Endodermal cell (in vitro differentiated cells): Measurements from ENCODE around the gene VAV2. TPM values are rescaled to one million over a fixed set of nuclear protein-coding genes. Genes with fewer than 3 reads are reported as not detected.

Experiments used
- DNase-seq: peaks from one replicate; pipeline ENCODE4 v3.0.0-alpha.2; 2017
- H3K27ac ChIP-seq: 2 replicates; pipeline ENCODE4 v1.5.1; 2013; ENCODE audit warnings: mild to moderate bottlenecking, low read depth, low read length, moderate library complexity
- H3K27me3 ChIP-seq: 2 replicates; pipeline ENCODE4 v1.6.1; 2013; ENCODE audit warnings: mild to moderate bottlenecking, low read length, moderate library complexity; ENCODE audit not compliant: insufficient read depth, control insufficient read depth, poor library complexity, severe bottlenecking
- H3K36me3 ChIP-seq: 2 replicates; pipeline ENCODE4 v1.7.0; 2013; ENCODE audit warnings: mild to moderate bottlenecking, low read length, moderate library complexity; ENCODE audit not compliant: control insufficient read depth, insufficient read depth
- H3K4me1 ChIP-seq: one replicate; pipeline ENCODE4 v1.7.0; 2013; ENCODE audit warnings: low read length; ENCODE audit not compliant: control insufficient read depth, insufficient read depth
- H3K4me3 ChIP-seq: 2 replicates; pipeline ENCODE4 v1.5.1; 2013; ENCODE audit warnings: mild to moderate bottlenecking, low read length, moderate library complexity
- H3K9ac ChIP-seq: 2 replicates; pipeline ENCODE4 v1.6.1; 2013; ENCODE audit warnings: mild to moderate bottlenecking, low read length, moderate library complexity; ENCODE audit not compliant: poor library complexity, severe bottlenecking; ENCODE audit errors: extremely low read depth
- H3K9me3 ChIP-seq: 2 replicates; pipeline ENCODE4 v1.6.1; 2013; ENCODE audit warnings: mild to moderate bottlenecking, low read length, moderate library complexity; ENCODE audit not compliant: control insufficient read depth
- H3K27ac Mint-ChIP-seq: 2 replicates; pipeline ENCODE4 v1.8.0; 2020; ENCODE audit warnings: mixed read lengths
- H3K27me3 Mint-ChIP-seq: 2 replicates; pipeline ENCODE4 v1.8.0; 2021; ENCODE audit warnings: mild to moderate bottlenecking, mixed read lengths; ENCODE audit not compliant: insufficient read depth
- H3K36me3 Mint-ChIP-seq: 2 replicates; pipeline ENCODE4 v1.8.0; 2020; ENCODE audit warnings: low read depth, mixed read lengths
- H3K4me1 Mint-ChIP-seq: 2 replicates; pipeline ENCODE4 v1.8.0; 2020; ENCODE audit warnings: mixed read lengths
- H3K4me3 Mint-ChIP-seq: 2 replicates; pipeline ENCODE4 v1.8.0; 2020; ENCODE audit warnings: mild to moderate bottlenecking, moderate library complexity, mixed read lengths
- H3K9me3 Mint-ChIP-seq: 2 replicates; pipeline ENCODE4 v1.8.0; 2020; ENCODE audit warnings: mild to moderate bottlenecking, mixed read lengths
- WGBS, 2 experiments: methylation state at CpG; one replicate each; pipeline versions ENCODE4 v1.1.5 to v1.1.7; 2013; ENCODE audit warnings: missing lambda C conversion rate in 2 of 2, mixed read lengths in 1 of 2; ENCODE audit not compliant: insufficient coverage in 1 of 2, insufficient read length in 1 of 2; 5-methylcytosine and 5-hydroxymethylcytosine counted together
- long read RNA-seq, 4 experiments: library from polyadenylated mRNA in 2 of 4; library from RNA in 1 of 4; library from capped mRNA in 1 of 4; stranded (forward) in 3 of 4; unstranded in 1 of 4; transcript quantifications; one replicate each; pipeline ENCODE4 v2.0.0, GENCODE V29; 2020 to 2021; ENCODE audit warnings: inconsistent platforms in 1 of 4
- polyA plus RNA-seq, 2 experiments: library from polyadenylated mRNA; stranded (reverse); fragments of 50-300 nt; gene quantifications; one replicate each; pipeline ENCODE4 v1.2.3, GENCODE V29; 2013
- total RNA-seq, 2 donors: library from RNA; stranded (reverse); fragmentation: NEBNext Ultra II Directional in 1 of 2; extraction: Animal tissue kit (Norgen Biotek cat#: 25700) in 1 of 2; gene quantifications; 2 replicates in 1 of 2; 3 replicates in 1 of 2; pipeline ENCODE4 v1.2.1, GENCODE V29; 2021
- TF ChIP-seq, protein P1 (sequence below): fragments of 200-600 bp; sonication (generic); conservative IDR thresholded peaks from 2 replicates; pipeline ENCODE4 v1.5.0; 2021; ENCODE audit warnings: antibody characterized with exemption, mild to moderate bottlenecking

Gene VAV2, protein sequence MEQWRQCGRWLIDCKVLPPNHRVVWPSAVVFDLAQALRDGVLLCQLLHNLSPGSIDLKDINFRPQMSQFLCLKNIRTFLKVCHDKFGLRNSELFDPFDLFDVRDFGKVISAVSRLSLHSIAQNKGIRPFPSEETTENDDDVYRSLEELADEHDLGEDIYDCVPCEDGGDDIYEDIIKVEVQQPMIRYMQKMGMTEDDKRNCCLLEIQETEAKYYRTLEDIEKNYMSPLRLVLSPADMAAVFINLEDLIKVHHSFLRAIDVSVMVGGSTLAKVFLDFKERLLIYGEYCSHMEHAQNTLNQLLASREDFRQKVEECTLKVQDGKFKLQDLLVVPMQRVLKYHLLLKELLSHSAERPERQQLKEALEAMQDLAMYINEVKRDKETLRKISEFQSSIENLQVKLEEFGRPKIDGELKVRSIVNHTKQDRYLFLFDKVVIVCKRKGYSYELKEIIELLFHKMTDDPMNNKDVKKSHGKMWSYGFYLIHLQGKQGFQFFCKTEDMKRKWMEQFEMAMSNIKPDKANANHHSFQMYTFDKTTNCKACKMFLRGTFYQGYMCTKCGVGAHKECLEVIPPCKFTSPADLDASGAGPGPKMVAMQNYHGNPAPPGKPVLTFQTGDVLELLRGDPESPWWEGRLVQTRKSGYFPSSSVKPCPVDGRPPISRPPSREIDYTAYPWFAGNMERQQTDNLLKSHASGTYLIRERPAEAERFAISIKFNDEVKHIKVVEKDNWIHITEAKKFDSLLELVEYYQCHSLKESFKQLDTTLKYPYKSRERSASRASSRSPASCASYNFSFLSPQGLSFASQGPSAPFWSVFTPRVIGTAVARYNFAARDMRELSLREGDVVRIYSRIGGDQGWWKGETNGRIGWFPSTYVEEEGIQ
- 10 to 100 TPM; 29.8 to 35.9 TPM for total RNA-seq
- 35.5 TPM for polyA plus RNA-seq (2013, experiment 1 of 2)
- 31.9 TPM for polyA plus RNA-seq (2013, experiment 2 of 2)
- long read RNA-seq, experiment 1, partial matches to known transcripts, result 2 of 16 reads
- long read RNA-seq, experiment 1, other reads (novel, unspliced or antisense), result 14 of 16 reads
- long read RNA-seq, experiment 2, full-length matches to known transcripts, result 23 of 52 reads
- long read RNA-seq, experiment 2, partial matches to known transcripts, result 11 of 52 reads
- long read RNA-seq, experiment 2, other reads (novel, unspliced or antisense), result 18 of 52 reads
- long read RNA-seq, experiment 3, full-length matches to known transcripts, result 37 of 51 reads
- long read RNA-seq, experiment 3, partial matches to known transcripts, result 10 of 51 reads
- long read RNA-seq, experiment 3, other reads (novel, unspliced or antisense), result 4 of 51 reads
- long read RNA-seq, experiment 4, partial matches to known transcripts, result 0 of 1 reads
- long read RNA-seq, experiment 4, other reads (novel, unspliced or antisense), result 1 of 1 reads

DNA sequence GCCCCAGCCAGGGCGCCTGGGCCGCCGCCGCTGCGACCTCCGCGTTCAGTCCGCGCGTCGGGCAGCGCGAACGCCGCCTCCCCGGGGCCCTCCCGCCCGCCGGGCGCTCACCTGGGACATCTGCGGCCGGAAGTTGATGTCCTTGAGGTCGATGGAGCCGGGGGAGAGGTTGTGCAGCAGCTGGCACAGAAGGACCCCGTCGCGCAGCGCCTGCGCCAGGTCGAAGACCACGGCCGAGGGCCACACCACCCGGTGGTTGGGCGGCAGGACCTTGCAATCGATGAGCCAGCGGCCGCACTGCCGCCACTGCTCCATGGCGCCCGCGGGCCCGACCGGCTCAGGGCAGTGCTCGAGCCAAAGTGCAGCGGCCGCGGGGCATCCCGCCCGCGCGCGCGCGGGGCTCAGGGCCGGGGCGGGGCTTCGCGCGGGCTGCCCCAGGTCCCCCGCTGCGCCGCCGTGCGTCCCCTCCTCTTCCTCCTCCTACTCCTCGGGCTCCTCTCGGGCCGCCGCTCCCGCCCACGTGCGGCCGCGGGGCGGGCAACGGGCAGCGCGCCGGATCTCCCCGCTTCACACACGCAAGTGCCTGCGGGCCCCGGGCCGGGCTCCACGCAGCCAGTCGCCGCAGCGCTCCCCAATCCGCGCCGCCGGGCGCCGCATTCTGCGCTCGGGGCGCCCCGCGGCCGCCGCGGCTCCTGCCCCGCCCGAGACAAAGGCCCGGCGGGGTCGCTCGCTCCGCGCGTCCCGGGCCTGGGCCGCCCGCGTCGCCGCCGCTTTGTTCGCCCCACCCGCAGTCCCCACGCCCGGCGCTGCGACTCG lies at the start of gene VAV2:
Gene VAV2, minus strand, starts transcription at position 361 of the 816 bp plus-strand sequence. Its CDS starts 46 bp downstream, at position 315.
- peaks cover 10% of the 10 kb centered on the region for H3K4me1 Mint-ChIP-seq
- peak within 1 kb of the TSS; percentile 75 for H3K4me3 Mint-ChIP-seq
- peak within 1 kb of the TSS; percentile 90 for H3K4me3 ChIP-seq
- no peaks in the 10 kb centered on the region for H3K27me3 Mint-ChIP-seq
- WGBS, 2 experiments, result 0 to 1% methylated on average over 52 to 124 of the region's 124 CpGs
- H3K27ac Mint-ChIP-seq, result no peak within 1 kb of the TSS
- H3K4me1 ChIP-seq, result peaks cover 10% of the 10 kb centered on the region
- H3K36me3 Mint-ChIP-seq, result no peaks in the 10 kb centered on the region
- peak within 1 kb of the TSS; percentile 86 for H3K27ac ChIP-seq
- H3K9ac ChIP-seq, result peak within 1 kb of the TSS; percentile 81
- H3K9me3 ChIP-seq, result no peaks in the 10 kb centered on the region
- no peaks in the 10 kb centered on the region for H3K9me3 Mint-ChIP-seq
- TF ChIP-seq, protein P1, sequence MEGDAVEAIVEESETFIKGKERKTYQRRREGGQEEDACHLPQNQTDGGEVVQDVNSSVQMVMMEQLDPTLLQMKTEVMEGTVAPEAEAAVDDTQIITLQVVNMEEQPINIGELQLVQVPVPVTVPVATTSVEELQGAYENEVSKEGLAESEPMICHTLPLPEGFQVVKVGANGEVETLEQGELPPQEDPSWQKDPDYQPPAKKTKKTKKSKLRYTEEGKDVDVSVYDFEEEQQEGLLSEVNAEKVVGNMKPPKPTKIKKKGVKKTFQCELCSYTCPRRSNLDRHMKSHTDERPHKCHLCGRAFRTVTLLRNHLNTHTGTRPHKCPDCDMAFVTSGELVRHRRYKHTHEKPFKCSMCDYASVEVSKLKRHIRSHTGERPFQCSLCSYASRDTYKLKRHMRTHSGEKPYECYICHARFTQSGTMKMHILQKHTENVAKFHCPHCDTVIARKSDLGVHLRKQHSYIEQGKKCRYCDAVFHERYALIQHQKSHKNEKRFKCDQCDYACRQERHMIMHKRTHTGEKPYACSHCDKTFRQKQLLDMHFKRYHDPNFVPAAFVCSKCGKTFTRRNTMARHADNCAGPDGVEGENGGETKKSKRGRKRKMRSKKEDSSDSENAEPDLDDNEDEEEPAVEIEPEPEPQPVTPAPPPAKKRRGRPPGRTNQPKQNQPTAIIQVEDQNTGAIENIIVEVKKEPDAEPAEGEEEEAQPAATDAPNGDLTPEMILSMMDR, result no peak
- H3K27me3 ChIP-seq, result no peaks in the 10 kb centered on the region
- peak; percentile 83 for DNase-seq
- no peaks in the 10 kb centered on the region for H3K36me3 ChIP-seq

DNA sequence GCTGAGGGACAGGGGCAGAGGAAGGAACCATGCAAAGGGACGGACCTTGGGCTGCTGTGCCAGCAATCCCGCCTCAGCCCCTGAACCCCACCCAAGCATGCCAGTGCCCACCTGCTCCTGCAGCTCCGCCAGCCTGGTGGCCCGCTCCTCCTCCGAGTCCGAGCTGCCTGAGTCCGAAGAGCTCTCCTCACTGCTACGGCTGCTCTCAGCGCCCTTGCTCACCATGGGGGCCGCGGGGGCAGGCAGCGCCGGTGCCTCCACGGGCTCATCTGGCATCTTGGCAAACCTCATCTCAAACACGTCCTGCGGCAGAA lies 49.5 kb upstream of the VAV2 start:
- H3K27ac ChIP-seq, result no peak overlapping the region
- H3K9ac ChIP-seq, result no peak overlapping the region
- no peaks in the 10 kb centered on the region for H3K9me3 ChIP-seq
- Mint-ChIP-seq H3K27ac (no peak overlapping the region), H3K27me3 (no peaks in the 10 kb centered on the region), H3K4me1 (no peaks in the 10 kb centered on the region), H3K4me3 (no peak overlapping the region), H3K9me3 (no peaks in the 10 kb centered on the region), H3K36me3 (peaks cover 64% of the 10 kb centered on the region)
- peaks cover 77% of the 10 kb centered on the region for H3K36me3 ChIP-seq
- no peaks in the 10 kb centered on the region for H3K27me3 ChIP-seq
- whole genome bisulfite sequencing, 2 experiments, result 94 to 95% methylated on average over 13 to 16 of the region's 16 CpGs
- H3K4me1 ChIP-seq, result no peaks in the 10 kb centered on the region
- no peak for DNase-seq
- H3K4me3 ChIP-seq, result no peak overlapping the region
- TF ChIP-seq, protein P1, result no peak
